Small intestine (tissue), 7 donors: Measurements from ENCODE around the gene KCNK5. TPM values are rescaled to one million over a fixed set of nuclear protein-coding genes. Genes with fewer than 3 reads are reported as not detected.

ENCODE experiments used
- DNase-seq, 2 donors: peaks; one replicate each; pipeline versions ENCODE4 v3.0.0 to v3.0.0-alpha.2; 2013
- FAIRE-seq: peaks from 2 replicates; lab custom pipeline; 2012; peaks lifted over from hg19 to GRCh38; lab: Jason Lieb, UNC
- H3K27ac ChIP-seq, 3 donors: one replicate each; pipeline ENCODE4 v1.5.1; 2013; ENCODE audit warnings: low read length in 2 of 3, mild to moderate bottlenecking in 2 of 3, control low read depth in 1 of 3, inconsistent platforms in 1 of 3, low read depth in 1 of 3, moderate library complexity in 1 of 3
- H3K27me3 ChIP-seq, 3 donors: one replicate each; pipeline ENCODE4 v1.6.1; 2013; ENCODE audit warnings: low read length in 3 of 3, inconsistent platforms in 1 of 3; ENCODE audit not compliant: control insufficient read depth in 3 of 3, insufficient read depth in 3 of 3
- H3K36me3 ChIP-seq, 3 donors: one replicate each; pipeline ENCODE4 v1.6.1; 2013; ENCODE audit warnings: low read length in 3 of 3, inconsistent platforms in 1 of 3, low read depth in 1 of 3, mild to moderate bottlenecking in 1 of 3, moderate library complexity in 1 of 3; ENCODE audit not compliant: control insufficient read depth in 3 of 3, insufficient read depth in 2 of 3
- H3K4me1 ChIP-seq, 3 donors: one replicate each; pipeline ENCODE4 v1.6.1; 2013; ENCODE audit warnings: low read length in 2 of 3, inconsistent platforms in 1 of 3, low read depth in 1 of 3, mild to moderate bottlenecking in 1 of 3, moderate library complexity in 1 of 3; ENCODE audit not compliant: control insufficient read depth in 3 of 3, insufficient read depth in 2 of 3
- H3K4me3 ChIP-seq, 3 donors: one replicate each; pipeline ENCODE4 v1.5.1; 2013; ENCODE audit warnings: low read length in 3 of 3, control low read depth in 1 of 3, inconsistent platforms in 1 of 3, low read depth in 1 of 3, mild to moderate bottlenecking in 1 of 3, moderate library complexity in 1 of 3
- H3K9me3 ChIP-seq, 2 donors: one replicate each; pipeline ENCODE4 v1.6.1; 2013; ENCODE audit warnings: low read depth in 1 of 2, low read length in 1 of 2; ENCODE audit not compliant: control insufficient read depth in 2 of 2, insufficient read depth in 1 of 2
- WGBS, 3 donors: extraction: QIAGEN DNeasy Blood & Tissue Kit; methylation state at CpG; one replicate each; pipeline ENCODE4 v1.1.7; 2013; 5-methylcytosine and 5-hydroxymethylcytosine counted together
- polyA plus RNA-seq, 4 donors: library from polyadenylated mRNA; stranded (reverse) in 3 of 4; unstranded in 1 of 4; fragments of 200-250 nt in 3 of 4; fragments of 120-200 nt in 1 of 4; gene quantifications; one replicate each; pipeline versions ENCODE4 v1.2.1 to v1.2.3, GENCODE V29; 2013
- donor health status: healthy with polysubstance abuse.
- donor health status: control.
- donor health status: control.
- donor health status: Bipolar disorder and iron deficiency.
- donor health status: healthy.

KCNK5 gene
- polyA plus RNA-seq, 4 donors = 29.9 to 44.1 (median 41.3) TPM

GRCh38 chr6:39169448-39170344 is 59.6 kb downstream of the KCNK5 start:
- H3K4me1 ChIP-seq = peaks cover 0 to 9% (median 7%) of the 10 kb centered on the region in 3 donors
- H3K27me3 ChIP-seq = no peaks in the 10 kb centered on the region
- no peak for FAIRE-seq
- DNase-seq = peak in 1 of 2 donors; percentile 79
- WGBS, 3 donors = 23 to 63% (median 35%) methylated on average over 13 to 14 of the region's 14 CpGs
- H3K36me3 ChIP-seq = peaks cover 0 to 4% (median 0%) of the 10 kb centered on the region in 3 donors
- peaks cover 0 to 16% of the 10 kb centered on the region in 2 donors for H3K9me3 ChIP-seq
- H3K27ac ChIP-seq = peak overlapping the region in 2 of 3 donors; percentile 19 to 50
- H3K4me3 ChIP-seq = no peak overlapping the region

DNA sequence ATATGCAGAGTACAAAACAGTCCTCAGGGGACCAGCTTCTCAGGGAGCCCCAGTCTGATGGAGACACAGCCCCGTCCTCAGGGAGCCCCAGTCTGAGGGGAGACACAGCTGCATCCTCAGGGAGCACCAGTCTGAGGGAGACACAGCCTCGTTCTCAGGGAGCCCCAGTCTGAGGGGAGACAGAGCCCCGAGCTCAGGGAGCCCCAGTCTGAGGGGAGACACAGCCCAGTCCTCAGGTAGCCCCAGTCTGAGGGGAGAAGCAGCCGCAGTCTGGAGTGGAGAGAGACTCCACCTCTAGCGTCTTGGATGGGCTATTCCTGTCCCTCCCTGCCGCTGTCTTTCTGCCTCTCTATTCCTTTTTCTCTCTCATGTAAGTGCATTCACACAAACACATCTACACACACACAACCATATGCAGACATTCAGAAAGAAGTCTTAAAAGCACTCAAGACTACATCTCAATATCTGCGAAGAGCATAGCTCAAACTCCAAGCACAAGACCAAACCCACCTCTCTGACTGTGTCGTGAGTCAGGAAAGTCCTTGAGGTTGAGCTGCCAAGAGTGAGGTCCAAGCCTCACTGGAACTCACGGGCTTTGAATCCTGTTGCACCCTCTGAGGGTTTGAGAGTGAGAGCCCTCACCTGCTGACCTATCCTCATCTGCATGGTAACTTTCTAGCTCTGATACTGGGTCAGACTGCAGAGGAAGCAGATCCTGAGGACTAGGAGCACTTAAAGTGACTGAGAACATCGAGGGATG is 61.2 kb downstream of the KCNK5 start:
- FAIRE-seq = no peak
- peaks cover 0 to 9% (median 7%) of the 10 kb centered on the region in 3 donors for H3K4me1 ChIP-seq
- H3K27me3 ChIP-seq = no peaks in the 10 kb centered on the region
- no peak for DNase-seq
- 79 to 86% (median 80%) methylated on average over 10 of the region's 10 CpGs for WGBS, 3 donors
- H3K4me3 ChIP-seq = no peak overlapping the region
- peaks cover 0 to 4% (median 0%) of the 10 kb centered on the region in 3 donors for H3K36me3 ChIP-seq
- no peak overlapping the region for H3K27ac ChIP-seq
- H3K9me3 ChIP-seq = peaks cover 0 to 16% of the 10 kb centered on the region in 2 donors

- WGBS, 3 donors = 78 to 90% (median 89%) methylated on average over 5 of the region's 5 CpGs
- H3K4me3 ChIP-seq = no peak overlapping the region
- FAIRE-seq = no peak
Observed at GRCh38 chr6:39167321-39167720, 62.0 kb downstream of the KCNK5 start.

DNA sequence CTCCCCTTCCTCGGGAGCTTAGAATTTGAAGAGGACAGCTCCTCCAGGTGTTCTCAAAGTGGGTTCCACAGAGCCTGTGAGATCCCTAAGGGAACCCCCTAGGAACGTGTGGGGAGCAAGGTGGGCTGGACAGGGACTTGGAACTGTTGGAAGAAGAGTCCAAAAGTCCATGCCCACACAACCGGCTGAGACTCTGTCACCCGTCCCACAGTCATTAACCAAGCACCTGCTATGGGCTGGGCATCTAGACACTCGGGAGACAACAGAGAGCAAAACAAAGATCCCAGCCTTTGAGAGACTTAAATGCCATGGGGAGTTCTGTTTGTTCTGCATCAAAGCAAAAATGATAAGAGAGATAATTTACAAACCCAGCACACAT is 62.4 kb downstream of the KCNK5 start:
- H3K27me3 ChIP-seq = no peaks in the 10 kb centered on the region

More at GRCh38 chr6:39167321-39167720, 62.0 kb downstream of the KCNK5 start:
- Histone ChIP-seq H3K27ac (peak overlapping the region in 1 of 3 donors; percentile 44), H3K4me1 (peaks cover 0 to 9% (median 7%) of the 10 kb centered on the region in 3 donors), H3K9me3 (peaks cover 0 to 15% of the 10 kb centered on the region in 2 donors), H3K27me3 (no peaks in the 10 kb centered on the region), H3K36me3 (peaks cover 0 to 4% (median 0%) of the 10 kb centered on the region in 3 donors)
- DNase-seq = no peak

DNA sequence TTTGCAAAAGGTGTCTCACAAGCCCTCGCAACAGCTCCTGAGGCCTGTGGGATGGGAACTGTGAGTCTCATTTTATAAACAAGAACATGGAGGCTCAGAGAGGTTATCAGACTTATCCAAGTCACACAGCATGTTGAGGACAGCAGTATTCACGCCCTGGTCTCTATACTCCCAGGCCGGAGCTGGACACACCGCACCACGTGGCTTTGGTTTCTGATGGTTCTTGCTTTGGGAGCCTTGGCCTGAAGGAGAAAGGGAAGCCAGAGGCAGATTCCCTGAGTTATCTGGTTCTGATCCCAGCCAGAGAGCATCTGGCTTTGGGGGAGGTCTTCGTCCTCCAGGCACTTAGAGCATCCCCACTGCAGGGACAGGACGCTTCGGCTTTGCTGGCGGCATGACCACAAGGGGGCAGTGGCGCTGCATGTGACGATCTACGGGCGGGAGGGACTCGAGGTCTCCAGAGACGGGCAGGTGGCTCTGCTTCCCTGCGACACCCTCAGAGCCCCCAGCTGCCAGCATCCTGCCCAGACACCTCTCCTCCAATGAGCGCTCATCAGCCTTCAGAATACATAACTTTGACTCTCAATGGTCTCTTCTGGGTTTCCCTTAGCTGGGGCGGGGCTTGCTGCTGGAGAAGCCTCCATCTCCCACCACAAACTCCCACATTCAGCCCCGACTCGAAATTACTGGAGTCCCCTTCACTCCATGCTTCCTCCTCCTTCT is 62.9 kb downstream of the KCNK5 start:
- Histone ChIP-seq H3K4me3 (no peak overlapping the region), H3K36me3 (no peaks in the 10 kb centered on the region), H3K27me3 (no peaks in the 10 kb centered on the region), H3K9me3 (peaks cover 0 to 5% of the 10 kb centered on the region in 2 donors), H3K4me1 (peaks cover 0 to 9% (median 7%) of the 10 kb centered on the region in 3 donors), H3K27ac (peak overlapping the region in 1 of 3 donors; percentile 16)
- DNase-seq (peak; percentile 81 to 88), FAIRE-seq (no peak)
- 27 to 32% (median 32%) methylated on average over 17 to 20 of the region's 20 CpGs for WGBS, 3 donors

More for the DNA sequence above, 62.4 kb downstream of the KCNK5 start:
- Histone ChIP-seq H3K36me3 (peaks cover 0 to 2% (median 0%) of the 10 kb centered on the region in 3 donors), H3K4me1 (peaks cover 0 to 9% (median 7%) of the 10 kb centered on the region in 3 donors), H3K27ac (peak overlapping the region in 1 of 3 donors; percentile 44), H3K4me3 (no peak overlapping the region), H3K9me3 (peaks cover 0 to 11% of the 10 kb centered on the region in 2 donors)
- WGBS, 3 donors = 19 to 57% (median 34%) methylated on average over 5 of the region's 5 CpGs
- FAIRE-seq (no peak), DNase-seq (peak; percentile 50 to 66)

- 59 to 77% (median 71%) methylated on average over 3 of the region's 3 CpGs for WGBS, 3 donors
- H3K4me1 ChIP-seq = no peaks in the 10 kb centered on the region
- no peak for DNase-seq
- H3K9me3 ChIP-seq = peaks cover 0 to 6% of the 10 kb centered on the region in 2 donors
- FAIRE-seq = no peak
- no peak overlapping the region for H3K27ac ChIP-seq
- no peaks in the 10 kb centered on the region for H3K36me3 ChIP-seq
- H3K4me3 ChIP-seq = no peak overlapping the region
- no peaks in the 10 kb centered on the region for H3K27me3 ChIP-seq
Observed at GRCh38 chr6:39157511-39157910, 71.8 kb downstream of the KCNK5 start.

DNA sequence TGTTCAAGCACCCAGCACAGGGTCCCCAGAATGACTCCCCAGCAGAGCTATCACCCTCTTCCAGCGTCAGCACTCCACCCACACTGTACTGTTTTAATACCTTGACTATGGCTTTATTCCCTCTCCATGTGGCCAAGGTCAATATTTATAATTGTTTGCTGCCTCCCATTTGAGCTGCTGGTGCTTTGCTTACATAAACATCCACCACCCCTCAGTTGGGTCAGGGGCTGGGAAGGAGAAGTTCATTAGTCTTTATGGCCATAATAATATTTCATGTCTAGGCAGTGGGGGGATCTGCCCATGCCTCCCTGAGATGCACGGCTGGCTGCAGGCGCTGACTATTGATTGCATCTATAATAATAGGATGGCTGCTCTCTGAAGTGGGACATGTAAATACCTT is 72.5 kb downstream of the KCNK5 start:
- FAIRE-seq (no peak), DNase-seq (no peak)
- Histone ChIP-seq H3K9me3 (peaks cover 0 to 6% of the 10 kb centered on the region in 2 donors), H3K27me3 (peaks cover 0 to 3% (median 0%) of the 10 kb centered on the region in 3 donors), H3K4me1 (no peaks in the 10 kb centered on the region), H3K4me3 (no peak overlapping the region), H3K27ac (no peak overlapping the region), H3K36me3 (no peaks in the 10 kb centered on the region)
- WGBS, 3 donors = 72 to 87% (median 74%) methylated on average over 3 of the region's 3 CpGs
